ENCODE data around the gene SMG6.

The SMG6 gene

GRCh38 chr17:2331303-2331702, 27.7 kb upstream of the SMG6 start (continued):
- TF ChIP-seq ZNF704 (tag by site-specific recombination; IDR thresholded peaks at IDR 0.05), result no peak

DNA sequence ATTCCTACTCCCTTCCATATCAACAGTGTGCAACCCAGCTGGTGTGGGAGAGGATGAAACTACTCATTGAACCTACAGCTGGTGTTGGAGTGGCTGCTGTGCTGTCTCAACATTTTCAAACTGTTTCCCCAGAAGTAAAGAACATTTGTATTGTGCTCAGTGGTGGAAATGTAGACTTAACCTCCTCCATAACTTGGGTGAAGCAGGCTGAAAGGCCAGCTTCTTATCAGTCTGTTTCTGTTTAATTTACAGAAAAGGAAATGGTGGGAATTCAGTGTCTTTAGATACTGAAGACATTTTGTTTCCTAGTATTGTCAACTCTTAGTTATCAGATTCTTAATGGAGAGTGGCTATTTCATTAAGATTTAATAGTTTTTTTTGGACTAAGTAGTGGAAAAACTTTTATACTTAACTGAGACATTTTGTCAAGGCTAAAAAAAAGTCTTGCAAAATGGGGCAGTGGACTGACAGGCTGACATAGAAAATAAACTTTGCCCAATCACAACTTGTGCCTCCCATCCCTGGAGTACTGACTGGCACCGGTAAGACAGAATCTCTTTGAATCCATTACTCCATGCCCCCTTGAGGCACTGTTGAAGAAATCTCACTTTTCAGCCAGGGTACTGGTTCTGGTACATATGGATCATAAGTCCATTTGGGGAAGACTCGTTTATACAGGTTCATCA, 20.2 kb upstream of the SMG6 start:
- H3K27ac ChIP-seq (ENCODE audit: extremely low read depth, low read depth, low read length), result no peak overlapping the region
- H3K9me3 ChIP-seq (ENCODE audit: control insufficient read depth, insufficient read depth, low read depth, low read length), result no peaks in the 10 kb centered on the region
- POLR2A ChIA-PET, result no interaction called here
- no peak for TF ChIP-seq ZNF529 (tag by site-specific recombination; IDR thresholded peaks at IDR 0.05; ENCODE audit: insufficient replicate concordance)
- no peak for TF ChIP-seq ZNF221 (tag by site-specific recombination; IDR thresholded peaks at IDR 0.05; ENCODE audit: borderline replicate concordance)
- no peak for TF ChIP-seq ZNF830 (tag by site-specific recombination; IDR thresholded peaks at IDR 0.05; ENCODE audit: low read depth)
- TF ChIP-seq ZSCAN16 (tag by site-specific recombination; IDR thresholded peaks at IDR 0.05), result no peak
- TF ChIP-seq, protein P1, sequence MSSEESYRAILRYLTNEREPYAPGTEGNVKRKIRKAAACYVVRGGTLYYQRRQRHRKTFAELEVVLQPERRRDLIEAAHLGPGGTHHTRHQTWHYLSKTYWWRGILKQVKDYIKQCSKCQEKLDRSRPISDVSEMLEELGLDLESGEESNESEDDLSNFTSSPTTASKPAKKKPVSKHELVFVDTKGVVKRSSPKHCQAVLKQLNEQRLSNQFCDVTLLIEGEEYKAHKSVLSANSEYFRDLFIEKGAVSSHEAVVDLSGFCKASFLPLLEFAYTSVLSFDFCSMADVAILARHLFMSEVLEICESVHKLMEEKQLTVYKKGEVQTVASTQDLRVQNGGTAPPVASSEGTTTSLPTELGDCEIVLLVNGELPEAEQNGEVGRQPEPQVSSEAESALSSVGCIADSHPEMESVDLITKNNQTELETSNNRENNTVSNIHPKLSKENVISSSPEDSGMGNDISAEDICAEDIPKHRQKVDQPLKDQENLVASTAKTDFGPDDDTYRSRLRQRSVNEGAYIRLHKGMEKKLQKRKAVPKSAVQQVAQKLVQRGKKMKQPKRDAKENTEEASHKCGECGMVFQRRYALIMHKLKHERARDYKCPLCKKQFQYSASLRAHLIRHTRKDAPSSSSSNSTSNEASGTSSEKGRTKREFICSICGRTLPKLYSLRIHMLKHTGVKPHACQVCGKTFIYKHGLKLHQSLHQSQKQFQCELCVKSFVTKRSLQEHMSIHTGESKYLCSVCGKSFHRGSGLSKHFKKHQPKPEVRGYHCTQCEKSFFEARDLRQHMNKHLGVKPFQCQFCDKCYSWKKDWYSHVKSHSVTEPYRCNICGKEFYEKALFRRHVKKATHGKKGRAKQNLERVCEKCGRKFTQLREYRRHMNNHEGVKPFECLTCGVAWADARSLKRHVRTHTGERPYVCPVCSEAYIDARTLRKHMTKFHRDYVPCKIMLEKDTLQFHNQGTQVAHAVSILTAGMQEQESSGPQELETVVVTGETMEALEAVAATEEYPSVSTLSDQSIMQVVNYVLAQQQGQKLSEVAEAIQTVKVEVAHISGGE (tag by site-specific recombination; conservative IDR thresholded peaks at IDR 0.05; ENCODE audit: low read depth), result no peak
- no peak for TF ChIP-seq ZNF335 (tag by site-specific recombination; conservative IDR thresholded peaks at IDR 0.05)
- TF ChIP-seq ZNF660 (tag by site-specific recombination; IDR thresholded peaks at IDR 0.05), result no peak
- no peak for TF ChIP-seq ZNF433 (tag by site-specific recombination; IDR thresholded peaks at IDR 0.05; ENCODE audit: low read depth)
- no peak for TF ChIP-seq ZNF146 (tag by site-specific recombination; IDR thresholded peaks at IDR 0.05)
- no peak for TF ChIP-seq EGR2 (tag by site-specific recombination; IDR thresholded peaks at IDR 0.05; ENCODE audit: low read depth)
- TF ChIP-seq KLF1 (tag by site-specific recombination; IDR thresholded peaks at IDR 0.05), result no peak
- H3K36me3 ChIP-seq (ENCODE audit: control insufficient read depth in 2 of 2, insufficient read depth in 1 of 2, low read length in 2 of 2), result peaks cover 87 to 96% of the 10 kb centered on the region in 2 experiments
- no peak overlapping the region for H3K4me3 ChIP-seq (ENCODE audit: low read depth, low read length)
- CTCF ChIA-PET, result interaction anchor here (1.1 to 1.5 kb wide), 2 partner anchors 13 to 21 kb away, joined by 3 read pairs; partner anchors contain the start of gene TSR1
- H3K4me1 ChIP-seq (ENCODE audit: control insufficient read depth, insufficient read depth, low read length), result no peaks in the 10 kb centered on the region

GRCh38 chr17:2321399-2321798, 17.8 kb upstream of the SMG6 start:
- Histone ChIP-seq H3K4me3 (ENCODE audit: low read depth, low read length) (no peak overlapping the region), H3K4me1 (ENCODE audit: control insufficient read depth, insufficient read depth, low read length) (0 out of 2 replicates have a peak, but pooled peaks cover 3% of the 10 kb centered on the region), H3K9me3 (ENCODE audit: control insufficient read depth, insufficient read depth, low read depth, low read length) (no peaks in the 10 kb centered on the region), H3K36me3 (ENCODE audit: control insufficient read depth in 2 of 2, insufficient read depth in 1 of 2, low read length in 2 of 2) (peaks cover 72% of the 10 kb centered on the region in 2 experiments), H3K27ac (ENCODE audit: extremely low read depth, low read depth, low read length) (no peak overlapping the region)
- POLR2A ChIA-PET, result interaction anchor here (2.4 to 3.0 kb wide), 2 partner anchors 15 to 18 kb away, joined by 13 to 17 read pairs; partner anchors contain the start of genes SGSM2, SMG6, SRR and TSR1
- TF ChIP-seq ZNF335 (tag by site-specific recombination; conservative IDR thresholded peaks at IDR 0.05), result no peak
- CTCF ChIA-PET, result interaction anchor here (0.8 kb wide), 1 partner anchor 31 kb away, joined by 3 read pairs; no protein-coding TSS in a partner anchor

DNA sequence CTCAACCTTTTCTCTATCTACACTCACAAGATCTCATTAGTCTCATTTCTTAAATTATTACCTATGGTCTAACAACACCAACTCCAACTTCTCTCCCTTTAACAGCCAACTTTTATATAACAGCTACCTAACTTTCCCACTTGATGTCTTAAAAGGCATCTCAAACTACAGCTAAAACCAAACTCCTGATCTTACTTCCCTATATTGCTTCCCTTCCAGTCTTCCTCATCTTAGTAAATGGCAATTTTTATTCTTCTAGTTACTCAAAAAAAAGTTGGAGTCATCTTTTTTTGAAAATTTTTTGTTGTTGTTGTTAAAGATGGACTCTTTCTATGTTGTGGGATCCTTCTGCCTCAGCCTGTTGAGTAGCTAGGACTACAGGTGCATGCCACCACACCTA, 15.5 kb upstream of the SMG6 start:
- POLR2A ChIA-PET, result interaction anchor here (0.6 to 2.0 kb wide), 3 partner anchors 10 to 30 kb away, joined by 3 to 7 read pairs (median 5); partner anchors contain the start of genes SMG6 and SRR
- Histone ChIP-seq H3K9me3 (ENCODE audit: control insufficient read depth, insufficient read depth, low read depth, low read length) (no peaks in the 10 kb centered on the region), H3K27ac (ENCODE audit: extremely low read depth, low read depth, low read length) (no peak overlapping the region), H3K4me3 (ENCODE audit: low read depth, low read length) (no peak overlapping the region), H3K4me1 (ENCODE audit: control insufficient read depth, insufficient read depth, low read length) (0 out of 2 replicates have a peak, but pooled peaks cover 3% of the 10 kb centered on the region), H3K36me3 (ENCODE audit: control insufficient read depth in 2 of 2, insufficient read depth in 1 of 2, low read length in 2 of 2) (peaks cover 49% of the 10 kb centered on the region in 2 experiments)
- CTCF ChIA-PET, result interaction anchor here (0.6 to 1.5 kb wide), 3 partner anchors 13 to 35 kb away, joined by 3 to 4 read pairs (median 3); partner anchors contain the start of gene TSR1
- TF ChIP-seq ZNF704 (tag by site-specific recombination; IDR thresholded peaks at IDR 0.05), result no peak
- TF ChIP-seq, protein P1 (tag by site-specific recombination; conservative IDR thresholded peaks at IDR 0.05; ENCODE audit: low read depth), result no peak
- TF ChIP-seq ZNF747 (tag by site-specific recombination; IDR thresholded peaks at IDR 0.05), result no peak
- no peak for TF ChIP-seq ZNF664 (tag by site-specific recombination; IDR thresholded peaks at IDR 0.05)
- TF ChIP-seq BCL6B (tag by site-specific recombination; IDR thresholded peaks at IDR 0.05), result no peak
- TF ChIP-seq GLI2 (tag by site-specific recombination; IDR thresholded peaks at IDR 0.05; ENCODE audit: borderline replicate concordance, low read depth), result no peak
- no peak for TF ChIP-seq TRIM28 (IDR thresholded peaks at IDR 0.05; ENCODE audit: borderline replicate concordance, low read length)
